Keratinocyte (primary cell): ENCODE data around the gene GALNS.

ENCODE experiments used
- CTCF ChIP-seq, 3 experiments: IDR thresholded peaks in 1 of 3; conservative IDR thresholded peaks in 1 of 3; optimal IDR thresholded peaks in 1 of 3; 2 replicates in 2 of 3; 3 replicates in 1 of 3; pipeline versions ENCODE3 to v1.5.1; 2011; ENCODE audit warnings: low read length in 3 of 3, mild to moderate bottlenecking in 3 of 3, moderate library complexity in 2 of 3, control low read depth in 1 of 3, inconsistent platforms in 1 of 3; ENCODE audit not compliant: insufficient read depth in 2 of 3; ENCODE audit errors: extremely low read depth in 1 of 3
- EZH2 ChIP-seq: IDR thresholded peaks from one replicate; pipeline ENCODE4 v1.6.1; 2012; ENCODE audit warnings: inconsistent platforms, mild to moderate bottlenecking, low read length, moderate library complexity

DNA sequence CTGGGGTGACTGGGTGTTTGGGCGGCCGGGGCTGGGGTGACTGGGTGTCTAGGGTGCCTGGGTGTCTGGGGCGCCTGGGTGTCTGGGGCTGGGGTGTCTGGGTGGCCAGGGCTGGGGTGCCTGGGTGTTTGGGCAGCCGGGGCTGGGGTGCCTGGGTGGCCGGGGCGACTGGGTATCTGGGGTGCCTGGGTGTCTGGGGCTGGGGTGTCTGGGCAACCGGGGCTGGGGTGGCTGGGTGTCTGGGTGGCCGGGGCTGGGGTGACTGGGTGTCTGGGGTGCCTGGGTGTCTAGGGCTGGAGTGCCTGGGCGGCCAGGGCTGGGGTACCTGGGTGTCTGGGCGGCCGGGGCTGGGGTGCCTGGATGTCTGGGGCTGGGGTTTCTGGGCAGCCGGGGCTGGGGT, 31.6 kb downstream of the GALNS start:
- TF ChIP-seq CTCF (optimal IDR thresholded peaks at IDR 0.05 in 1 of 3, IDR thresholded peaks at IDR 0.05 in 1 of 3, conservative IDR thresholded peaks at IDR 0.05 in 1 of 3; ENCODE audit: extremely low read depth in 1 of 3, insufficient read depth in 2 of 3, low read length in 3 of 3), result no peak
- no peak for TF ChIP-seq EZH2
